Thymus (tissue), 11 donors: ENCODE data around the gene SLC35B2. TPM values are rescaled to one million over a fixed set of nuclear protein-coding genes. Genes with fewer than 3 reads are reported as not detected.
"Not testable (repeated sequence)": the region's sequence is repeated elsewhere in the genome, so short reads cannot be mapped to it uniquely, and the experiment has no call there.

Experiments used
- DNase-seq, 9 donors: peaks; one replicate each; pipeline ENCODE4 v3.0.0-alpha.2; 2013; ENCODE audit warnings: low spot score in 9 of 9, low read depth in 6 of 9, missing footprints in 1 of 9
- H3K27ac ChIP-seq, 2 donors: one replicate each; pipeline ENCODE4 v1.5.1; 2013; ENCODE audit warnings: control low read depth in 1 of 2, low read depth in 1 of 2, low read length in 1 of 2, mild to moderate bottlenecking in 1 of 2, moderate library complexity in 1 of 2
- H3K27me3 ChIP-seq, 2 donors: one replicate each; pipeline ENCODE4 v1.5.1; 2013; ENCODE audit warnings: low read length in 1 of 2; ENCODE audit not compliant: control insufficient read depth in 2 of 2, insufficient read depth in 1 of 2
- H3K36me3 ChIP-seq, 2 donors: one replicate each; pipeline ENCODE4 v1.5.1; 2013; ENCODE audit warnings: low read length in 1 of 2, mild to moderate bottlenecking in 1 of 2, moderate library complexity in 1 of 2; ENCODE audit not compliant: control insufficient read depth in 2 of 2, insufficient read depth in 2 of 2
- H3K4me1 ChIP-seq, 2 donors: one replicate each; pipeline ENCODE4 v1.5.1; 2013; ENCODE audit warnings: low read length in 2 of 2; ENCODE audit not compliant: control insufficient read depth in 2 of 2, insufficient read depth in 2 of 2
- H3K4me3 ChIP-seq, 2 donors: one replicate each; pipeline ENCODE4 v1.5.1; 2013; ENCODE audit warnings: low read length in 2 of 2, control low read depth in 1 of 2, mild to moderate bottlenecking in 1 of 2
- H3K9me3 ChIP-seq, 2 donors: one replicate each; pipeline ENCODE4 v1.5.1; 2013; ENCODE audit warnings: low read length in 1 of 2, mild to moderate bottlenecking in 1 of 2; ENCODE audit not compliant: control insufficient read depth in 2 of 2, insufficient read depth in 1 of 2
- WGBS: extraction: QIAGEN DNeasy Blood & Tissue Kit; methylation state at CpG from one replicate; pipeline ENCODE4 v1.1.7; 2013; 5-methylcytosine and 5-hydroxymethylcytosine counted together
- polyA plus RNA-seq: library from polyadenylated mRNA; stranded (reverse); fragments of 200-250 nt; gene quantifications from one replicate; pipeline ENCODE4 v1.2.3, GENCODE V29; 2013
- total RNA-seq: library from RNA; stranded (reverse); fragments of 120-200 nt; gene quantifications from one replicate; pipeline ENCODE4 v1.2.4, GENCODE V29; 2013
- donor health status: healthy.

Gene SLC35B2
- total and polyA plus RNA-seq, 2 donors = 18.8 to 19.1 TPM

DNA sequence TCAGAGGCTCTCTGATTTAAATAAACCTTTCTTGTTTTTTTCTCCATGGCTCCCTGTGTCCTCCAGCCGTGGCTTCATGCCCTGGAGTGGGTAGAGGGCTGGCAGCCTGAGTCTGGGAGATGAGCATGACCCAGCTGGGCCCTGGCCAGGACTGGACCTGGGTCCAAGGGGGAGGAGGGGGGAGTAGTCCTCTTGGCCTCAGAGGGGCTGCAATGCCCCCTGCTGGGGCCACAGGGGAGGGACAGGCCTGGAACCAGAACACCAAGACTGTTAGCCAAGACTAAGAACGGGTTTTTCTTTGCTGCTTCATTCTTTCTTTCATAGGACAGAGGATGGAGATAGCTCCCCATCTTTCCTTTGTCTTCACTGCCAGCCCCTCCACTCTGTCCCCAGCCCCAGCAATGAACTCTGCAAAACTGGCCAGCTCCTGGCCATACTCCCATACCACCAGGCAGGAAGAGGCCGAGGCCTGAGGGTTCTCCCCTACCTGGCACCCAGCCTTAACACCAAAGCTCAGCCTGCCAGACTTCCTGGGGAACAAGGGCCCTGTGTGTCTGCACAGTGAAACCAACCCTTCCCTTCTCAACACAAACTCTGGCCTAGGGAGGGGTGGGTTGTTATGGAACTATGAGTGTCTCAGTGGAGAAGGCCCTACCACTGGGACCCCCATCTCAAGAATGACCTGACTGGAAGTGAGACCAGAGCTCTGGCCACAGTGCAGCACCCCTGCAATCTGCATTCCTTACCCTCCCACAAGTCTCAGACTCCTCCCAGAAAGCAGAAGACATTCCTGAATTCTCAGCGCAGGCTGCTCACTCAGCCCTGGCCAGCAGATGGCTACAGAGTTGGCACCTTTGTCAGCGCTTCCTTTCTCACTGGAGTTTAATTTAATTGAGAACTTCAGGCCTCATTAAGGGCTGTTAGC is 23.0 kb downstream of the SLC35B2 start:
- Histone ChIP-seq H3K36me3 (peaks cover 55 to 70% of the 10 kb centered on the region in 2 donors), H3K9me3 (peaks cover 0 to 3% of the 10 kb centered on the region in 2 donors), H3K4me3 (no peak overlapping the region), H3K4me1 (peaks cover 8 to 50% of the 10 kb centered on the region in 2 donors), H3K27me3 (no peaks in the 10 kb centered on the region), H3K27ac (peak overlapping the region in 1 of 2 donors; percentile 80)
- WGBS = 90% methylated on average over 5 of the region's 5 CpGs
- no peak for DNase-seq

DNA sequence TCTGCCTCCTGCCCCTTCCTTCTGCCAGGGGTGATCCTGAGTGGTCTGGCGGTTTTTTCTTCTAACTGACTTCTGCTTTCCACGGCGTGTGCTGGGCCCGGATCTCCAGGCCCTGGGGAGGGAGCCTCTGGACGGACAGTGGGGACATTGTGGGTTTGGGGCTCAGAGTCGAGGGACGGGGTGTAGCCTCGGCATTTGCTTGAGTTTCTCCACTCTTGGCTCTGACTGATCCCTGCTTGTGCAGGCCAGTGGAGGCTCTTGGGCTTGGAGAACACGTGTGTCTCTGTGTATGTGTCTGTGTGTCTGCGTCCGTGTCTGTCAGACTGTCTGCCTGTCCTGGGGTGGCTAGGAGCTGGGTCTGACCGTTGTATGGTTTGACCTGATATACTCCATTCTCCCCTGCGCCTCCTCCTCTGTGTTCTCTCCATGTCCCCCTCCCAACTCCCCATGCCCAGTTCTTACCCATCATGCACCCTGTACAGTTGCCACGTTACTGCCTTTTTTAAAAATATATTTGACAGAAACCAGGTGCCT is 23.7 kb downstream of the SLC35B2 start:
- peaks cover 62 to 77% of the 10 kb centered on the region in 2 donors for H3K36me3 ChIP-seq

DNA sequence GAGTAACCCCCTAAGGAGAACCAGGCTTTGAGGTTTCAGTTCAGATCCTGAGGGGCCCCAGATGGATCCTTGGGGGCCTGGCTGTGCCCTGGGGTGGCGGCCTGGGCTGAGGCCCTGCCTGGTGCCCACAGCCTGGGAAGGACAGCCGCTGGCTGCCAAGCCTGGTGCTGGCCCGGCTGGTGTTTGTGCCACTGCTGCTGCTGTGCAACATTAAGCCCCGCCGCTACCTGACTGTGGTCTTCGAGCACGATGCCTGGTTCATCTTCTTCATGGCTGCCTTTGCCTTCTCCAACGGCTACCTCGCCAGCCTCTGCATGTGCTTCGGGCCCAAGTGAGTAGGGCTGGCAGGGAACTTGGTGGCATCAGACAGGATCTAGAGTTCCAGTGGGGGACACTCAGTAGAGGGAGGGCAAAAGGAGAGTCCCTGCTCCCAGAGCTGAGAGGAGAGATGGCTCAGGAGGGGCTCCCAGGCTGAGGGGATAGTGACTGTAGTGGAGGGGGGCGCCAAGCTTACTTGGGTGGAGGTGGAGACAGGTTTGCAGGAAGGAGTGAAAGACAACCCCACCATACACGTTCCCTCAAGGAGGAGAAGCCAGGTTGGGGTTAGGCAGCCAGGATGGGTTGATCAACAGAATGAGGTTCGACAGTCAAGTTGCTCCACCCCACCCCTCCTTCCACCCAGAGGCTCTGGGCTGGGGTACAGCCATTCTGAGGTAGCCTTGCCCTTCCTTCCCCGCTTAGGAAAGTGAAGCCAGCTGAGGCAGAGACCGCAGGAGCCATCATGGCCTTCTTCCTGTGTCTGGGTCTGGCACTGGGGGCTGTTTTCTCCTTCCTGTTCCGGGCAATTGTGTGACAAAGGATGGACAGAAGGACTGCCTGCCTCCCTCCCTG is 24.4 kb downstream of the SLC35B2 start:
- no peak for DNase-seq
- Histone ChIP-seq H3K4me1 (peaks cover 8 to 54% of the 10 kb centered on the region in 2 donors), H3K4me3 (no peak overlapping the region), H3K9me3 (peaks cover 0 to 3% of the 10 kb centered on the region in 2 donors), H3K36me3 (peaks cover 69 to 85% of the 10 kb centered on the region in 2 donors), H3K27me3 (no peaks in the 10 kb centered on the region), H3K27ac (peak overlapping the region in 1 of 2 donors; percentile 80)
- 85% methylated on average over 16 of the region's 16 CpGs for WGBS

More for the DNA sequence above, 23.7 kb downstream of the SLC35B2 start:
- Histone ChIP-seq H3K27me3 (no peaks in the 10 kb centered on the region), H3K4me1 (peaks cover 8 to 51% of the 10 kb centered on the region in 2 donors), H3K27ac (peak overlapping the region; percentile 36 to 80), H3K9me3 (peaks cover 0 to 3% of the 10 kb centered on the region in 2 donors), H3K4me3 (no peak overlapping the region)
- DNase-seq = no peak
- 85% methylated on average over 14 of the region's 14 CpGs for WGBS

DNA sequence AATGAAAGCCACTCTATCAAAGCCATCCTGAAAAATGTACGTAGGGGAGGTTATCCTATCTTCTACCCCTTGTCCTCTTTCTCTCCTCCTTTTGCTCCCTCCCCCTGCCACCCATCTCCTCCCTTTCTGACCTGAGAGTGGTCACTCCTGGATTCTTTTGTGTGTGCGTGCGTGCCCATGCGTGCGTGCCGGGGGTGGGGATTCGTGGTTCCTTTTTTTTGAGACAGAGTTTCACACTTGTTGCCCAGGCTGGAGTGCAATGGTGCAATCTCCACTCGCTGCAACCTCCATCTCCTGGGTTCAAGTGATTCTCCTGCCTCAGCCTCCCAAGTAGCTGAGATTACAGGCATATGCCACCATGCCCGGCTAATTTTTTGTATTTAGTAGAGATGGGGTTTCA is 25.9 kb downstream of the SLC35B2 start:
- not testable (repeated sequence) for H3K27ac ChIP-seq, H3K27me3 ChIP-seq, H3K4me3 ChIP-seq, DNase-seq, H3K9me3 ChIP-seq
- 95% methylated on average over 9 of the region's 9 CpGs for WGBS
- Histone ChIP-seq H3K36me3 (peaks cover 69 to 99% of the 10 kb centered on the region in 2 donors), H3K4me1 (peaks cover 23 to 60% of the 10 kb centered on the region in 2 donors)

DNA sequence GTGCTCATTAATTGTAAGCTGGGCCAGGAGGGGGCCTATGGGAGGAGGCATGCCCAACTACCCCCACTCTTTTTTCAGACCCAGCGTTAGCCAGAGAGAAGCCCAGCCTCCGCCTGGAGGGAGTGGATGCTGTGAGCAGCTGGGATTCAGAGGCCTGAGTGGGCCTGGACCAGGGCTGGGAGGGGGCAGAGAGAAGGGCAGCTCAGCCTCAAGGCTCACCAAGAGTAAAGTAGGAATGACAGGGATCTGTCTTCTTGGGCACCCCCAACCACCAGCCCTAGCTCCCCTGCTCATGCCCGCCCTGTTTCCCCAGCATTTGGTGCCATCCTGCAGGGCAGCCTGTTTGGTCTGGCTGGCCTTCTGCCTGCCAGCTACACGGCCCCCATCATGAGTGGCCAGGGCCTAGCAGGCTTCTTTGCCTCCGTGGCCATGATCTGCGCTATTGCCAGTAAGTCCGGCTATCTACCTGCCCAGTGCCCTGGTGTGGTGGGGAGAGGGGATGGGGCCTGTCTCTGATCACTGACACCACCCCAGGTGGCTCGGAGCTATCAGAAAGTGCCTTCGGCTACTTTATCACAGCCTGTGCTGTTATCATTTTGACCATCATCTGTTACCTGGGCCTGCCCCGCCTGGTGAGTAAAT is 27.2 kb downstream of the SLC35B2 start:
- no peaks in the 10 kb centered on the region for H3K27me3 ChIP-seq

DNA sequence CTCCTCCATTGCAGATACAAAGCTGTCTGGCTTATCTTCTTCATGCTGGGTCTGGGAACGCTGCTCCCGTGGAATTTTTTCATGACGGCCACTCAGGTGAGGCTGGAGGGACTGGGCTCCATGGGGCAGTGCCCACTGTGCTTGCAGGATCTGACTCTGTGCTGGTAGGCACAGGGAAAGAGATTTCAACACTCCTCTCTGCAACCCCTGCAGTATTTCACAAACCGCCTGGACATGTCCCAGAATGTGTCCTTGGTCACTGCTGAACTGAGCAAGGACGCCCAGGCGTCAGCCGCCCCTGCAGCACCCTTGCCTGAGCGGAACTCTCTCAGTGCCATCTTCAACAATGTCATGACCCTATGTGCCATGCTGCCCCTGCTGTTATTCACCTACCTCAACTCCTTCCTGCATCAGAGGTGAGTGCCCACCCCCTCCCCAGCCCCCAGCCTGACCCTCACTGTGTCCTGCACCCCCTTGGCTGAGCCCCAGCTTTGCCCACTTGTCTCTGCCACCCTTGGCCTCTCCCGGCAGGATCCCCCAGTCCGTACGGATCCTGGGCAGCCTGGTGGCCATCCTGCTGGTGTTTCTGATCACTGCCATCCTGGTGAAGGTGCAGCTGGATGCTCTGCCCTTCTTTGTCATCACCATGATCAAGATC is 27.8 kb downstream of the SLC35B2 start:
- Histone ChIP-seq H3K27ac (no peak overlapping the region), H3K36me3 (peaks cover 59 to 83% of the 10 kb centered on the region in 2 donors), H3K4me3 (no peak overlapping the region), H3K4me1 (peaks cover 28 to 71% of the 10 kb centered on the region in 2 donors), H3K9me3 (peaks cover 0 to under 1% of the 10 kb centered on the region in 2 donors), H3K27me3 (no peaks in the 10 kb centered on the region)
- DNase-seq = no peak
- 97% methylated on average over 11 of the region's 11 CpGs for WGBS

More for the DNA sequence above, 27.2 kb downstream of the SLC35B2 start:
- Histone ChIP-seq H3K4me3 (no peak overlapping the region), H3K27ac (no peak overlapping the region), H3K4me1 (peaks cover 28 to 71% of the 10 kb centered on the region in 2 donors), H3K36me3 (peaks cover 61 to 90% of the 10 kb centered on the region in 2 donors), H3K9me3 (peaks cover 0 to 3% of the 10 kb centered on the region in 2 donors)
- 98% methylated on average over 10 of the region's 10 CpGs for WGBS
- no peak for DNase-seq

DNA sequence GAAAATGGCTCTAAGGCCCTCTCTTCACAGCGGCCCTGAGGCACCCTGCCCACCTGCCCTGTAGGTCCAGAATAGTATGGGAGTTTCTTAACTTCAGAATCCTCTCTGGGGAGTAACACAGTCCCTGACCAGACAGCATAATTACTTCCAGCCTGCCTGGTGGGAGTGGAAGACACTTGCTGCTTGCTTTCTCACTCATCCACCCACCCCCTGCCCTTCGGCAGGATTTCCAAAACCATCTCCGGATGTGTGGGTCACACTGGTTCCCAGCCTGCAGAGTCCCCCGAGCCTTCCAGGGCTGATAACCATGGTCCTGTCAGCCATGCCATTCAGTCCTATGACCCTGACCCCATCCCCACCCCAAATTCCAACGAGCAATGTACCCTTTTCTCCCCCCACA is 28.5 kb downstream of the SLC35B2 start:
- no peak overlapping the region for H3K4me3 ChIP-seq
- H3K27ac ChIP-seq = no peak overlapping the region
- H3K9me3 ChIP-seq = no peaks in the 10 kb centered on the region
- H3K36me3 ChIP-seq = peaks cover 56 to 77% of the 10 kb centered on the region in 2 donors
- H3K27me3 ChIP-seq = no peaks in the 10 kb centered on the region
- peaks cover 26 to 70% of the 10 kb centered on the region in 2 donors for H3K4me1 ChIP-seq
- WGBS = 88% methylated on average over 5 of the region's 5 CpGs
- no peak for DNase-seq

DNA sequence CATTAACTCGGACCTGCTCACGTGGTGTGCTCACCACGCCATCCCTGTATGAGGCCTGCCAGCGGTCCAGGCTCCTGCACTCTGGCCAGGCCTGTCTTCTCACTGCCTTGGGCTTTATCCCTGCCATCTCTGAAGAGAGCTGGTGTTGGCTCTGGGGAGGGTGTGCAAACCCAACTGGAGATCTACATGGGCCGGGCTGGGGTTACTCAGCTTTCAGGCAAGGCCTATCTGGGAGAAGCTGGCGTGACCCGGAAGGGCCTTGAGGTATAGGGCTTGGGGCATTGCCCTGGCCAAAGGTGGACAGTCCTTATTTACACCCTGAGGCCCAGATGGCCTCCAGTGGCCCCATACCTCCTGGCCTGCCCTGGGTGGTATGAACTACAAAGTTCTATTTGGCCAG is 28.9 kb downstream of the SLC35B2 start:
- Histone ChIP-seq H3K27ac (no peak overlapping the region), H3K9me3 (no peaks in the 10 kb centered on the region), H3K4me1 (peaks cover 26 to 66% of the 10 kb centered on the region in 2 donors), H3K4me3 (no peak overlapping the region), H3K27me3 (no peaks in the 10 kb centered on the region), H3K36me3 (peaks cover 53 to 73% of the 10 kb centered on the region in 2 donors)
- no peak for DNase-seq
- WGBS = 98% methylated on average over 7 of the region's 7 CpGs
